Tibial nerve (tissue), 3 donors: ENCODE results near the gene CYBA.

Source experiments
- POLR2A ChIP-seq, 2 donors: fragments of 450-650 bp; IDR thresholded peaks; one replicate each; pipeline ENCODE4 v1.6.1; 2017; ENCODE audit warnings: antibody characterized with exemption in 2 of 2, mild to moderate bottlenecking in 2 of 2, moderate library complexity in 2 of 2
- TF ChIP-seq, protein P1 (sequence below), 5 experiments: fragments of 200-600 bp in 3 of 5; fragments of 450-650 bp in 2 of 5; sonication (generic) in 3 of 5; IDR thresholded peaks; one replicate each; pipeline ENCODE4 v1.5.1; 2016 to 2019; ENCODE audit warnings: antibody characterized with exemption in 5 of 5, mild to moderate bottlenecking in 3 of 5, moderate library complexity in 2 of 5

DNA sequence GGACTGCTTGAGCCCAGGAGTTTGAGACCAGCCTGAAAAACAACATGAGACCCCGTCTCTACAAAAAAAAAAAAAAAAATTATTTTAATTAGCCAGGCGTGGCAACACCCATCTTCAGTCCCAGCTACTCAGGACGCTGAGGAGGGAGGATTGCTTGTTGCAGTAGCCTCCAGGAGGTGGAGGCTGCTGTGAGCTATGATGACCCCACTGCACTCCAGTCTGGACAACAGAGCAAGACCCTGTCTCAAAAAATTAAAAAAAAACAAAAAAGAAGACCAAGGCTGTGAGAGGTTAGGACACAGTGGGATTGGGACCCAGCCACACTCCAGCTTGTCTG, 36.8 kb upstream of the CYBA start:
- TF ChIP-seq, protein P1, sequence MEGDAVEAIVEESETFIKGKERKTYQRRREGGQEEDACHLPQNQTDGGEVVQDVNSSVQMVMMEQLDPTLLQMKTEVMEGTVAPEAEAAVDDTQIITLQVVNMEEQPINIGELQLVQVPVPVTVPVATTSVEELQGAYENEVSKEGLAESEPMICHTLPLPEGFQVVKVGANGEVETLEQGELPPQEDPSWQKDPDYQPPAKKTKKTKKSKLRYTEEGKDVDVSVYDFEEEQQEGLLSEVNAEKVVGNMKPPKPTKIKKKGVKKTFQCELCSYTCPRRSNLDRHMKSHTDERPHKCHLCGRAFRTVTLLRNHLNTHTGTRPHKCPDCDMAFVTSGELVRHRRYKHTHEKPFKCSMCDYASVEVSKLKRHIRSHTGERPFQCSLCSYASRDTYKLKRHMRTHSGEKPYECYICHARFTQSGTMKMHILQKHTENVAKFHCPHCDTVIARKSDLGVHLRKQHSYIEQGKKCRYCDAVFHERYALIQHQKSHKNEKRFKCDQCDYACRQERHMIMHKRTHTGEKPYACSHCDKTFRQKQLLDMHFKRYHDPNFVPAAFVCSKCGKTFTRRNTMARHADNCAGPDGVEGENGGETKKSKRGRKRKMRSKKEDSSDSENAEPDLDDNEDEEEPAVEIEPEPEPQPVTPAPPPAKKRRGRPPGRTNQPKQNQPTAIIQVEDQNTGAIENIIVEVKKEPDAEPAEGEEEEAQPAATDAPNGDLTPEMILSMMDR (IDR thresholded peaks at IDR 0.05): no peak
- no peak for TF ChIP-seq POLR2A (IDR thresholded peaks at IDR 0.05)
